NCI-H146 treated with DMSO at 0.1 percent for 48 hours (cell line): Measurements from ENCODE around the gene ULBP1.
"Not testable (repeated sequence)": the region's sequence is repeated elsewhere in the genome, so short reads cannot be mapped to it uniquely, and the experiment has no call there.

Source experiments
- DNase-seq: peaks from one replicate; lab custom pipeline; 2025; ENCODE audit not compliant: unreplicated experiment; lab: John Stamatoyannopoulos, UW

Gene ULBP1

GRCh38 chr6:150003599-150003998 lies 39.9 kb downstream of the ULBP1 start:
- not testable (repeated sequence) for DNase-seq

GRCh38 chr6:150004101-150004782 lies 40.5 kb downstream of the ULBP1 start:
- peak; percentile 64 for DNase-seq

- DNase-seq, result peak; percentile 95
Observed at GRCh38 chr6:150004783-150005717, 41.3 kb downstream of the ULBP1 start.

- no peak for DNase-seq
Observed at GRCh38 chr6:150005761-150006651, 42.3 kb downstream of the ULBP1 start.

- DNase-seq, result peak; percentile 38
Observed at GRCh38 chr6:150006961-150007464, 43.3 kb downstream of the ULBP1 start.

- no peak for DNase-seq
Observed at GRCh38 chr6:150008588-150008987, 44.8 kb downstream of the ULBP1 start.

- DNase-seq, result not testable (repeated sequence)
Observed at GRCh38 chr6:150012846-150013784, 49.4 kb downstream of the ULBP1 start.

GRCh38 chr6:150013785-150014622 lies 50.3 kb downstream of the ULBP1 start:
- not testable (repeated sequence) for DNase-seq

GRCh38 chr6:150014623-150015280 lies 51.0 kb downstream of the ULBP1 start:
- not testable (repeated sequence) for DNase-seq

GRCh38 chr6:150015281-150016001 lies 51.7 kb downstream of the ULBP1 start:
- not testable (repeated sequence) for DNase-seq

GRCh38 chr6:150016324-150017185 lies 52.8 kb downstream of the ULBP1 start:
- peak; percentile 79 for DNase-seq

GRCh38 chr6:150017186-150017521 lies 53.4 kb downstream of the ULBP1 start:
- DNase-seq, result not testable (repeated sequence)

- DNase-seq, result no peak
Observed at GRCh38 chr6:150018846-150019580, 55.3 kb downstream of the ULBP1 start.

- not testable (repeated sequence) for DNase-seq
Observed at GRCh38 chr6:150021870-150022269, 58.1 kb downstream of the ULBP1 start.
